HCT116 (cell line): ENCODE results near the gene AK3. TPM values are rescaled to one million over a fixed set of nuclear protein-coding genes. Genes with fewer than 3 reads are reported as not detected.

Experiments
- ATAC-seq: fragments of 200-7000 bp; cut with Tn5 transposase; 2 replicates; pipeline ENCODE4 v1.9.1; 2020; ENCODE audit warnings: mild to moderate bottlenecking, moderate library complexity
- BruUV-seq: library from RNA; stranded (reverse); fragments of 400-500 nt; replicated peaks from 2 replicates; lab custom pipeline; 2021; lab: Mats Ljungman, UMichigan
- CTCF ChIA-PET: fragments of 300-600 bp; sonication (Branson Sonifier 250); formaldehyde crosslinking; loops from one replicate; lab custom pipeline; 2021; ENCODE audit warnings: antibody characterized with exemption; lab: Charles Lee
- POLR2A ChIA-PET: fragments of 300-600, 350-600 bp; sonication (Branson Sonifier 250); formaldehyde crosslinking; loops from one replicate; lab custom pipeline; 2021; ENCODE audit warnings: antibody characterized with exemption; lab: Charles Lee
- RAD21 ChIA-PET, 2 experiments: fragments of 300-600 bp; sonication (Branson Sonifier 250); formaldehyde crosslinking; loops; one replicate each; lab custom pipeline; 2023; ENCODE audit warnings: low total read pairs in 2 of 2; ENCODE audit not compliant: uncharacterized antibody in 2 of 2, unreplicated experiment in 2 of 2, low non-redundant PET in 1 of 2; lab: Charles Lee
- DNase-seq: peaks from one replicate; pipeline ENCODE4 v3.0.0-alpha.2; 2010; ENCODE audit warnings: low read depth, low spot score
- H2AFZ ChIP-seq: fragments of 200-600 bp; shearing (Covaris generic), sonication (generic); 2 replicates; pipeline ENCODE4 v1.6.1; 2017; ENCODE audit warnings: low read depth, mixed run types, mixed read lengths, antibody characterized with exemption, low read length; ENCODE audit not compliant: poor library complexity, severe bottlenecking
- H3K27ac ChIP-seq: 2 replicates; pipeline ENCODE4 v1.5.1; 2012; ENCODE audit warnings: low read depth, low read length
- H3K27me3 ChIP-seq: fragments of 200-600 bp; sonication (generic); 2 replicates; pipeline ENCODE4 v1.6.1; 2016; ENCODE audit warnings: mixed run types, low read length, mixed read lengths; ENCODE audit not compliant: insufficient read depth
- H3K36me3 ChIP-seq, 2 experiments: fragments of 200-500 bp in 1 of 2; fragments of 200-600 bp in 1 of 2; sonication (Bioruptor generic) in 1 of 2; sonication (generic) in 1 of 2; 2 replicates each; pipeline versions ENCODE4 v1.5.1 to v1.6.1; 2014 to 2016; ENCODE audit warnings: low read length in 2 of 2, inconsistent platforms in 1 of 2, mixed read lengths in 1 of 2, mixed run types in 1 of 2; ENCODE audit not compliant: insufficient read depth in 2 of 2, control insufficient read depth in 1 of 2
- H3K4me1 ChIP-seq, 2 experiments: fragments of 200-600 bp in 1 of 2; sonication (generic) in 1 of 2; 2 replicates each; pipeline versions ENCODE4 v1.5.1 to v1.6.1; 2012 to 2017; ENCODE audit warnings: low read length in 2 of 2, inconsistent platforms in 1 of 2, mild to moderate bottlenecking in 1 of 2, mixed read lengths in 1 of 2, mixed run types in 1 of 2, moderate library complexity in 1 of 2; ENCODE audit not compliant: insufficient read depth in 2 of 2, control insufficient read depth in 1 of 2
- H3K4me2 ChIP-seq: fragments of 200-600 bp; sonication (generic); 2 replicates; pipeline ENCODE4 v1.6.1; 2017; ENCODE audit warnings: mixed run types, low read length, mixed read lengths
- H3K4me3 ChIP-seq, 2 experiments: fragments of 200-600 bp in 1 of 2; sonication (generic) in 1 of 2; replicated peaks in 1 of 2; 2 replicates each; pipeline ENCODE4 v1.5.1; 2011 to 2016; ENCODE audit warnings: low read length in 2 of 2, control low read depth in 1 of 2, low read depth in 1 of 2, mild to moderate bottlenecking in 1 of 2, mixed read lengths in 1 of 2, mixed run types in 1 of 2
- H3K79me2 ChIP-seq: fragments of 200-600 bp; sonication (generic); 2 replicates; pipeline ENCODE4 v1.6.1; 2017; ENCODE audit warnings: mild to moderate bottlenecking, mixed run types, low read length, moderate library complexity, mixed read lengths; ENCODE audit not compliant: insufficient read depth
- H3K9ac ChIP-seq: fragments of 200-600 bp; sonication (generic); 2 replicates; pipeline ENCODE4 v1.6.1; 2016; ENCODE audit warnings: low read length, mixed read lengths
- H3K9me2 ChIP-seq: fragments of 200-600 bp; sonication (generic), shearing (Covaris generic); 2 replicates; pipeline ENCODE4 v1.6.1; 2017; ENCODE audit warnings: mixed run types, mild to moderate bottlenecking, moderate library complexity; ENCODE audit not compliant: insufficient read depth
- H3K9me3 ChIP-seq, 2 experiments: fragments of 200-500 bp in 1 of 2; fragments of 200-600 bp in 1 of 2; sonication (Bioruptor generic) in 1 of 2; sonication (generic) in 1 of 2; 2 replicates each; pipeline ENCODE4 v1.6.1; 2014 to 2017; ENCODE audit warnings: low read length in 2 of 2, mixed read lengths in 2 of 2, inconsistent platforms in 1 of 2, low read depth in 1 of 2, mild to moderate bottlenecking in 1 of 2, mixed run types in 1 of 2, moderate library complexity in 1 of 2; ENCODE audit not compliant: control insufficient read depth in 1 of 2, insufficient read depth in 1 of 2
- H4K20me1 ChIP-seq: fragments of 200-600 bp; sonication (generic), shearing (Covaris generic); 2 replicates; pipeline ENCODE4 v1.6.1; 2017; ENCODE audit warnings: mixed run types, mild to moderate bottlenecking, moderate library complexity; ENCODE audit not compliant: insufficient read depth
- CBX3 ChIP-seq: IDR thresholded peaks from 2 replicates; pipeline ENCODE4 v1.6.1; 2012; ENCODE audit warnings: low read depth
- CEBPB ChIP-seq: IDR thresholded peaks from 2 replicates; pipeline ENCODE4 v1.6.1; 2012; ENCODE audit warnings: low read depth
- CTCF ChIP-seq, 3 experiments: fragments of 200-600 bp in 1 of 3; sonication (generic) in 1 of 3; IDR thresholded peaks in 2 of 3; conservative IDR thresholded peaks in 1 of 3; 2 replicates each; pipeline ENCODE4 v1.5.1; 2012 to 2017; ENCODE audit warnings: low read depth in 2 of 3, low read length in 2 of 3, antibody characterized with exemption in 1 of 3, borderline replicate concordance in 1 of 3, control low read depth in 1 of 3, mild to moderate bottlenecking in 1 of 3, mixed read lengths in 1 of 3, mixed run types in 1 of 3, moderate library complexity in 1 of 3; ENCODE audit not compliant: insufficient read depth in 1 of 3
- EGR1 ChIP-seq: IDR thresholded peaks from 2 replicates; pipeline ENCODE4 v1.6.1; 2012; ENCODE audit warnings: low read depth
- ELF1 ChIP-seq: IDR thresholded peaks from 2 replicates; pipeline ENCODE4 v1.6.1; 2012; ENCODE audit warnings: low read depth, borderline replicate concordance
- EZH2 ChIP-seq: fragments of 200-600 bp; sonication (generic); IDR thresholded peaks from 2 replicates; pipeline ENCODE4 v1.6.1; 2017; ENCODE audit warnings: antibody characterized with exemption, mixed run types
- EZH2phosphoT487 ChIP-seq: fragments of 200-600 bp; IDR thresholded peaks from 2 replicates; pipeline ENCODE4 v1.6.1; 2018; ENCODE audit warnings: antibody characterized with exemption, borderline replicate concordance
- FOSL1 ChIP-seq: IDR thresholded peaks from 2 replicates; pipeline ENCODE4 v1.6.1; 2012; ENCODE audit warnings: low read depth
- MAX ChIP-seq: IDR thresholded peaks from 2 replicates; pipeline ENCODE4 v1.6.1; 2012
- POLR2AphosphoS5 ChIP-seq: IDR thresholded peaks from 2 replicates; pipeline ENCODE4 v1.6.1; 2011; ENCODE audit warnings: mild to moderate bottlenecking, low read depth, low read length, moderate library complexity
- SIN3A ChIP-seq: IDR thresholded peaks from 2 replicates; pipeline ENCODE4 v1.6.1; 2012; ENCODE audit warnings: low read depth
- TCF7L2 ChIP-seq: IDR thresholded peaks from 2 replicates; pipeline ENCODE4 v1.7.0; 2011; ENCODE audit warnings: borderline replicate concordance, inconsistent platforms; ENCODE audit not compliant: insufficient read depth, insufficient read length; ENCODE audit errors: extremely low read depth
- YY1 ChIP-seq: IDR thresholded peaks from 2 replicates; pipeline ENCODE4 v1.6.1; 2011; ENCODE audit warnings: low read length, low read depth, moderate library complexity, mild to moderate bottlenecking; ENCODE audit not compliant: insufficient replicate concordance; ENCODE audit errors: extremely low read depth
- ZFX ChIP-seq: fragments of 450-650 bp; IDR thresholded peaks from 2 replicates; pipeline ENCODE4 v1.6.1; 2017
- ZNF274 ChIP-seq: fragments of 200-500 bp; sonication (Bioruptor generic); IDR thresholded peaks from 2 replicates; pipeline ENCODE4 v1.6.1; 2014; ENCODE audit warnings: mild to moderate bottlenecking, low read depth, low read length, inconsistent platforms
- intact Hi-C: fragments of 100-400 bp; cut with micrococcal nuclease; formaldehyde crosslinking; loops from 2 replicates; pipeline ENCODE4 v1.10.0; 2022
- total RNA-seq: library from RNA; stranded (reverse); gene quantifications from one replicate; pipeline ENCODE4 v1.2.1, GENCODE V29; 2021; ENCODE audit not compliant: unreplicated experiment
- TF ChIP-seq, protein P1 (sequence below): IDR thresholded peaks from 2 replicates; pipeline ENCODE4 v1.6.1; 2012; ENCODE audit warnings: low read depth

AK3 gene
- total RNA-seq, 1 experiment from 2014 or later: 43.0 TPM

DNA sequence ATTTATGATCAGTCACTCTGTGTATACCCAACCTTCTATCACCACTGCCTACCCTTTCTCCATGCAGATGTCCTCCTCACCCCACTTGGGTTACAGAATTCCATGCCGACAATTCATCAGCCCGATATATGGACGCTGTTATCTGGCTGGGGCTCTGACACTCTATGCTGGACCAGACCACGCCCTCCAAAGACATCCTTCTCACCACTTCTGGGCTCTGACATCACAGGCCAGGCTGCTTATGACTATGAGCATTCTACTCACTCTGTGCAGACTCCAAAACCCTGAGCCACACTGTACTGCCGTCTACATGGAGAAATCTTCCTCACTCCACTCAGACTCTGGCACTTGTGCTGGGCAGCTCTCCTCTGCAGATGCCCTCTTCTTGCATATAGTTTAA, 7.6 kb upstream of the AK3 start:
- no peaks in the 10 kb centered on the region; a peak in 1 of 4 replicates for H3K9me3 ChIP-seq
- H3K4me3 ChIP-seq: no peak overlapping the region
- H3K9ac ChIP-seq: no peak overlapping the region
- H2AFZ ChIP-seq: no peak overlapping the region
- H3K27ac ChIP-seq: no peak overlapping the region
- no peak for TF ChIP-seq TCF7L2
- no peak for TF ChIP-seq ZFX
- TF ChIP-seq CTCF (IDR thresholded peaks at IDR 0.05 in 2 of 3, conservative IDR thresholded peaks at IDR 0.05 in 1 of 3; ENCODE audit: borderline replicate concordance in 1 of 3, insufficient read depth in 1 of 3, low read depth in 2 of 3, low read length in 2 of 3): no peak
- no peak for TF ChIP-seq EZH2phosphoT487
- TF ChIP-seq POLR2AphosphoS5: no peak
- TF ChIP-seq SIN3A: no peak
- no peak for TF ChIP-seq MAX
- TF ChIP-seq ELF1: no peak
- TF ChIP-seq YY1: no peak
- TF ChIP-seq CEBPB: no peak
- TF ChIP-seq EZH2: no peak
- no peak for TF ChIP-seq CBX3
- TF ChIP-seq, protein P1, sequence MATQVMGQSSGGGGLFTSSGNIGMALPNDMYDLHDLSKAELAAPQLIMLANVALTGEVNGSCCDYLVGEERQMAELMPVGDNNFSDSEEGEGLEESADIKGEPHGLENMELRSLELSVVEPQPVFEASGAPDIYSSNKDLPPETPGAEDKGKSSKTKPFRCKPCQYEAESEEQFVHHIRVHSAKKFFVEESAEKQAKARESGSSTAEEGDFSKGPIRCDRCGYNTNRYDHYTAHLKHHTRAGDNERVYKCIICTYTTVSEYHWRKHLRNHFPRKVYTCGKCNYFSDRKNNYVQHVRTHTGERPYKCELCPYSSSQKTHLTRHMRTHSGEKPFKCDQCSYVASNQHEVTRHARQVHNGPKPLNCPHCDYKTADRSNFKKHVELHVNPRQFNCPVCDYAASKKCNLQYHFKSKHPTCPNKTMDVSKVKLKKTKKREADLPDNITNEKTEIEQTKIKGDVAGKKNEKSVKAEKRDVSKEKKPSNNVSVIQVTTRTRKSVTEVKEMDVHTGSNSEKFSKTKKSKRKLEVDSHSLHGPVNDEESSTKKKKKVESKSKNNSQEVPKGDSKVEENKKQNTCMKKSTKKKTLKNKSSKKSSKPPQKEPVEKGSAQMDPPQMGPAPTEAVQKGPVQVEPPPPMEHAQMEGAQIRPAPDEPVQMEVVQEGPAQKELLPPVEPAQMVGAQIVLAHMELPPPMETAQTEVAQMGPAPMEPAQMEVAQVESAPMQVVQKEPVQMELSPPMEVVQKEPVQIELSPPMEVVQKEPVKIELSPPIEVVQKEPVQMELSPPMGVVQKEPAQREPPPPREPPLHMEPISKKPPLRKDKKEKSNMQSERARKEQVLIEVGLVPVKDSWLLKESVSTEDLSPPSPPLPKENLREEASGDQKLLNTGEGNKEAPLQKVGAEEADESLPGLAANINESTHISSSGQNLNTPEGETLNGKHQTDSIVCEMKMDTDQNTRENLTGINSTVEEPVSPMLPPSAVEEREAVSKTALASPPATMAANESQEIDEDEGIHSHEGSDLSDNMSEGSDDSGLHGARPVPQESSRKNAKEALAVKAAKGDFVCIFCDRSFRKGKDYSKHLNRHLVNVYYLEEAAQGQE: no peak
- no peak for TF ChIP-seq ZNF274
- no peak for TF ChIP-seq FOSL1
- TF ChIP-seq EGR1: no peak
- TF ChIP-seq, all 23 proteins: peak for 0
- peaks cover 0 to under 1% of the 10 kb centered on the region in 2 experiments; a peak in 1 of 4 replicates for H3K4me1 ChIP-seq
- intact Hi-C loops: no loop called here
- ChIA-PET POLR2A (no interaction called here), CTCF (interaction anchor here (0.9 to 1.6 kb wide), 3 partner anchors 11 to 677 kb away, joined by 3 read pairs; no protein-coding TSS in a partner anchor), RAD21 (no interaction called here)
- H3K79me2 ChIP-seq: no peaks in the 10 kb centered on the region
- no peaks in the 10 kb centered on the region for H3K9me2 ChIP-seq
- H3K27me3 ChIP-seq: no peaks in the 10 kb centered on the region
- ATAC-seq (no peak), DNase-seq (no peak)
- H4K20me1 ChIP-seq: no peaks in the 10 kb centered on the region
- BruUV-seq: no TSS peak
- no peaks in the 10 kb centered on the region for H3K36me3 ChIP-seq
- no peak overlapping the region for H3K4me2 ChIP-seq
